H1 (cell line): ENCODE measurements around the gene ZNF367.

Source experiments
- ATF3 ChIP-seq: IDR thresholded peaks from 2 replicates; pipeline ENCODE4 v1.6.1; 2011; ENCODE audit warnings: low read depth, mild to moderate bottlenecking, low read length; ENCODE audit not compliant: insufficient read depth
- CTCF ChIP-seq, 3 experiments: IDR thresholded peaks; 1 replicate in 2 of 3; 2 replicates in 1 of 3; pipeline versions ENCODE4 v1.5.1 to v1.6.1; 2011; ENCODE audit warnings: low read length in 3 of 3, mild to moderate bottlenecking in 3 of 3, inconsistent platforms in 2 of 3, low read depth in 1 of 3, moderate library complexity in 1 of 3; ENCODE audit not compliant: insufficient read depth in 1 of 3; ENCODE audit errors: control extremely low read depth in 1 of 3
- JUN ChIP-seq: IDR thresholded peaks from 2 replicates; pipeline ENCODE4 v1.6.1; 2011; ENCODE audit warnings: low read depth, mild to moderate bottlenecking, improper control_type of control experiment, low read length
- KDM5A ChIP-seq: fragments of 200-600 bp; IDR thresholded peaks from 2 replicates; pipeline ENCODE4 v1.7.1; 2012; ENCODE audit warnings: mild to moderate bottlenecking, low read length, inconsistent platforms, mixed read lengths
- POLR2A ChIP-seq, 2 experiments: IDR thresholded peaks; 1 replicate in 1 of 2; 2 replicates in 1 of 2; pipeline ENCODE4 v1.6.1; 2011; ENCODE audit warnings: low read depth in 2 of 2, low read length in 2 of 2, mild to moderate bottlenecking in 2 of 2; ENCODE audit errors: control extremely low read depth in 1 of 2
- POLR2AphosphoS5 ChIP-seq: IDR thresholded peaks from 2 replicates; pipeline ENCODE4 v1.6.1; 2011; ENCODE audit warnings: low read depth, low read length
- SIX5 ChIP-seq: IDR thresholded peaks from 2 replicates; pipeline ENCODE4 v1.6.1; 2011; ENCODE audit warnings: mild to moderate bottlenecking, low read depth, low read length
- TAF7 ChIP-seq: optimal IDR thresholded peaks from 2 replicates; pipeline ENCODE3; 2011; ENCODE audit warnings: low read depth, mild to moderate bottlenecking, inconsistent platforms, low read length, moderate library complexity, borderline replicate concordance
- USF2 ChIP-seq: IDR thresholded peaks from 2 replicates; pipeline ENCODE4 v1.6.1; 2011; ENCODE audit warnings: low read length, improper control_type of control experiment

- TF ChIP-seq SIX5: no peak
- TF ChIP-seq POLR2AphosphoS5: no peak
- TF ChIP-seq USF2: no peak
- no peak for TF ChIP-seq POLR2A (IDR thresholded peaks at IDR 0.05; ENCODE audit: control extremely low read depth in 1 of 2, low read depth in 2 of 2, low read length in 2 of 2)
- no peak for TF ChIP-seq CTCF (IDR thresholded peaks at IDR 0.05; ENCODE audit: control extremely low read depth in 1 of 3, insufficient read depth in 1 of 3, low read depth in 1 of 3, low read length in 3 of 3)
- TF ChIP-seq TAF7: no peak
- no peak for TF ChIP-seq JUN
- TF ChIP-seq ATF3: no peak
- TF ChIP-seq KDM5A: no peak
These were observed 17.2 kb upstream of the ZNF367 start for GRCh38 chr9:96435345-96435744.
